Measurements from ENCODE around the gene MRPS14. TPM values are rescaled to one million over a fixed set of nuclear protein-coding genes. Genes with fewer than 3 reads are reported as not detected.

Gene MRPS14
- 26.9 and 32.2 TPM in 2 replicates for total RNA-seq

DNA sequence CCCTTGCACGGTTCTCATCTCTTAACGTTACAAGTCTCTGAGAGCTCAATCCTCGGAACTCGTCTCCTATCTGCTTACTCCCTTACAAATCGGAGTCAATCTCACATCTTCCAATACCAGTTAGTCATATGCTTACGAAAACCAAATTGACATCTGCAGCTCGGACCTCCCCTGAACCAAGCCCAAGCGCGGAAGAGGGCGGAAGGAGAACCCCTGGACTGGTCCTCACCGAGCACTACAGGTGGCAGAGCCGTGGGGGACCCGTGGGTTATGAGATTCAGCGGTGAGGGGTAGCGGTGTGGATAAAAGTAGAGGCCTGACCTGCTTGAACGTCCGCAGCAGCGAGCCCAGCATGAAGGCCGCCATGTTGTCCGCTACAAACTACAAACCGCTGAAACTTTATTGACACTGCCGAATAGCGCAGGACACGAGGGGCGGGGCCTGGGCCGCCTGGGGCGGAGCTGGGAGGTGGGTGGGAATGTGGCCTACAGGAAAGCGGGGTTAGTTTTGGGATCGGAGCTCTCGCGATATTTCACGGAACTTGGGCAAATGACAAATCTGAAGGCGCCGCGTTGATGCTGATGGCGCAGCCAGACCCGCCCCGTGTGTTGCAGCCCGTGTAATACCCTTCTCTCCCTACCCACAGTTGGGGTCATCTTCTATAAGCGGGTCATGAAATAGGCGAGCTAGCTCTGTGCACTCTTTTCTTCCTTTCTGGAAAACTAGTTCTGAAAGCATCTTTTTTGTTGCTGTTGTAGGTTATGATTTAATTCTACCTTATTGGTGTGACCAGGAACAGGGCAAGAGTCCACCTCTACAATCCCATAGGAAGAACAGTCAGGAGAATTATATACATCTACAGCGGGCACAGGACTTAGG is at the start of gene MRPS14:
Gene MRPS14, minus strand, starts transcription at position 383 of the 879 bp plus-strand sequence. Its CDS starts 17 bp downstream, at position 366.

DNA sequence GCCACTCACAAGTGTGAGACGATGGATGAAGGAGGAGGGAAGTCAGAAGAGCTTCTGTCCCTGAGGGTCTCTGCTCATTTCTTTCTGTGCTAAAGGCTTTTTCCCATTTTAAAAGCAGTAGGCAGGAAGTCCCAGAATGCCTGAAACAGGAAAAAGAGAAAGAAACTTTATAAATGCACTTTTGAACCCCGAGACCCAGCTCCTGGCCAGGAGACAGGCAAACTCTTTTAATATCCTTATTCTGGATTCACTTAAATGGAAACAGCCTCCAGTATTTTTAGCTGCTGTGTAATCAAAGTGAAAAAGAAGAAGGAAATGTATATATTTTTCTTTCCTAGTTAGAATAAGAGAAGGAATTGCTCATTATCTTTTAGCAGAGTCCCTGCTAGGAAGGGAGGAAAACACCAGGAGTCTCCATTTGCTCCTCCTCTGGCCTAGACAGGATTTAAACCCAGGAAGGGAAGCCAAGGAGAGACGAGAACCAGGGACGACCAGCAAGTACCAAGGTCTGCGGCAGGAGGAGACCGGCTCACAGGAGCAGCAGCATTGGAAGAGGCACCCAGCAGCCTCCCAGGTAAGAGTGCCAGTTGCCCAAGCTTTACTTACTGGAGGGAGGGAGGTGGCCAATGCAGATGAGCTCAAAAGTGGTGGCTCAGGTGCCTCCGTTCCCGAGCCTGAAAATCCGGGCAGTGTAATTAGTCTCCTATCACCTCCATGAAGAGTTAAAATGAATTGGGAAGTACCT is 44.3 kb upstream of the MRPS14 start, which contains the start of gene TNN:
Gene TNN, plus strand, starts transcription at position 472 of the 745 bp plus-strand sequence. CDS start 9,586 bp downstream, outside the sequence.

DNA sequence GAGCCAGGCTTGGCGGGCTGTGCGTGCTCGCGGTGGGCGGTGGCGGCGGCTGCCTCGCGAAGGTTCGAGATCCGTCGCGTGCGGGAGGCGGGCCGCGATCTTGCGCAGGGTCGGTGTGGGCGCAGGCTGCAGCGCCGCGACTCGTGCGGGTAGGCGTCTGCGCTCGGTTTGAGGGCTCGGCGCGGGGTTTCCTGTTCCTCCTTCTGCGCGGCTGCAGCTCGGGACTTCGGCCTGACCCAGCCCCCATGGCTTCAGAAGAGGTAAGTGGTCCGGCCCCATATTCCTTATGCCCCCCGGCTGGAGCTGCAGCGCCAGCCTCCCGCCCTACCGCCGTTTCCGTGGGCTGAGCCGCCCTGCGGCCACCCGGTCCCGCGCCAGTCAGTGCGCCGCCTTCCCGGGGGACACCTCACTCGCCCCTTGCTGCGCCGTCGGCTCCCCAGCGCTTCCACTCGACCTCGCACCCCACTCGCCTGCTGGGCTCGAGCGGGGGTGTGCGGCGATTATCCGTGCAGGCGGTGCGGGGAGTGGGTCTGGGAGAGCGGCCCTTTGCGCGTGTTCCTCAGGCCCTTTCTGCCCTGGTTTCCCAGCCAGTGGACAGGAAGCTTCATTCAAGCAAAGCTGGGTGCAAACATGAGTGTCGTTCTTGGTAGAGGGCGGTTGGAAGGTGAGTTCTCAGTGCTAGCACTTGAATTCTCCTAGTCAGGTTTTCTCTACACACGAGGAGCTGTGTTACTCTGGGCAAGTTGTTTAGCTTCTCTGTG is 23.1 kb downstream of the MRPS14 start, which contains the start of gene CACYBP:
Gene CACYBP, plus strand, starts transcription at position 12 of the 761 bp plus-strand sequence. Its CDS starts 234 bp downstream, at position 246.

Other genes with a start within 250 kb of the MRPS14 start
- gene CACYBP, start 23.5 kb downstream of the MRPS14 start, total RNA-seq: 234 and 509 TPM in 2 replicates
- gene TNN, start 44.4 kb upstream of the MRPS14 start, total RNA-seq: not detected in 2 replicates
- gene KIAA0040, start 169.4 kb upstream of the MRPS14 start, total RNA-seq: 13.4 and 16.2 TPM in 2 replicates

Data from bladder microvascular endothelial cell (primary cell).